Measurements from ENCODE around the gene ADIG. TPM values are rescaled to one million over a fixed set of nuclear protein-coding genes. Genes with fewer than 3 reads are reported as not detected.

ADIG gene
- total and polyA plus RNA-seq, 2 of the 13 experiments (the other 11 are each of a cell fraction or from before 2014, with no cell fraction given): 0.15 TPM; not detected in 1

- ChIA-PET CTCF (ENCODE audit: low intra/inter-chr PET ratio, low total read pairs) (no interaction called here), POLR2A (interaction anchor here (1.2 kb wide), 1 partner anchor 19 kb away, joined by 3 read pairs; no protein-coding TSS in a partner anchor)
- no peaks in the 10 kb centered on the region for H3K36me3 ChIP-seq (replicated peaks in 1 of 2; ENCODE audit: control insufficient read depth in 1 of 2, insufficient read depth in 2 of 2, low read length in 2 of 2)
- in situ Hi-C loops (cut with HindIII; ENCODE audit: extremely low pct_ligation_motif_present, low pct_unique_long_range_greater_than_20kb): no loop called here
- DNase-seq (ENCODE audit: low spot score) (peak; percentile 96), FAIRE-seq (peak; percentile 97), ATAC-seq (peak; percentile 94)
- peak overlapping the region; percentile 25 for H3K9ac ChIP-seq (ENCODE audit: insufficient read depth, low read depth, low read length)
- H4K20me1 ChIP-seq (ENCODE audit: insufficient read depth, low read length): no peaks in the 10 kb centered on the region
- peak overlapping the region; percentile 77 for H3K4me2 ChIP-seq (ENCODE audit: low read depth, low read length)
- no peaks in the 10 kb centered on the region for H3K9me3 ChIP-seq (ENCODE audit: low read length)
- peak overlapping the region; percentile 67 for H3K27ac ChIP-seq (ENCODE audit: extremely low read length, insufficient read depth, low read length)
- no peaks in the 10 kb centered on the region for H3K79me2 ChIP-seq (ENCODE audit: insufficient read depth, low read length)
- peaks cover 54% of the 10 kb centered on the region for H3K4me1 ChIP-seq (ENCODE audit: insufficient read depth, low read length)
- BruUV-seq (replicated peaks): TSS peak; percentile 61
- intact Hi-C loops (cut with micrococcal nuclease; ENCODE audit: unreplicated experiment): loop anchor here (1.0 kb wide), 1 partner anchor 20 kb away; no protein-coding TSS in a partner anchor
- peaks cover 0 to 1% of the 10 kb centered on the region in 2 experiments; a peak in 3 of 5 replicates for H3K27me3 ChIP-seq (ENCODE audit: control insufficient read depth in 1 of 2, insufficient read depth in 2 of 2, low read length in 2 of 2)
- 23% methylated on average over 10 of the region's 10 CpGs for WGBS (ENCODE audit: low lambda C conversion rate)
- H2AFZ ChIP-seq (ENCODE audit: low read length): peak overlapping the region; percentile 78
- H3K4me3 ChIP-seq (replicated peaks in 1 of 3; ENCODE audit: insufficient read depth in 1 of 3, low read depth in 2 of 3, low read length in 3 of 3): peak overlapping the region in 1 of 3 experiments; percentile 40; a peak in 2 of 6 replicates
- TF ChIP-seq E2F2 (CRISPR knock-in tag; IDR thresholded peaks at IDR 0.05; ENCODE audit: borderline replicate concordance) (no peak), ATF7-NPFF (CRISPR knock-in tag; IDR thresholded peaks at IDR 0.05; ENCODE audit: low read depth) (no peak), ZNF850 (CRISPR knock-in tag; conservative IDR thresholded peaks at IDR 0.05) (no peak), DMAP1 (CRISPR knock-in tag; IDR thresholded peaks at IDR 0.05) (peak; percentile 49), ZNF703 (CRISPR knock-in tag; IDR thresholded peaks at IDR 0.05; ENCODE audit: borderline replicate concordance) (no peak), ZNF264 (CRISPR knock-in tag; IDR thresholded peaks at IDR 0.05) (peak; percentile 89; the same call in 1 of the 2 replicates), ZNF616 (CRISPR knock-in tag; IDR thresholded peaks at IDR 0.05; ENCODE audit: low read depth) (no peak), ZNF280B (CRISPR knock-in tag; IDR thresholded peaks at IDR 0.05; ENCODE audit: borderline replicate concordance) (peak; percentile 8; the same call in 1 of the 2 replicates), ZFX (CRISPR knock-in tag; IDR thresholded peaks at IDR 0.05; ENCODE audit: low read depth) (peak; percentile 94), ZNF512 (CRISPR knock-in tag; IDR thresholded peaks at IDR 0.05) (peak; percentile 72; the same call in 1 of the 2 replicates), TFE3 (CRISPR knock-in tag; IDR thresholded peaks at IDR 0.05) (peak; percentile 77), THAP11 (CRISPR knock-in tag; IDR thresholded peaks at IDR 0.05) (peak; percentile 51), ZNF781 (CRISPR knock-in tag; IDR thresholded peaks at IDR 0.05; ENCODE audit: borderline replicate concordance, not compliant biosample characterization) (no peak), ZNF549 (CRISPR knock-in tag; IDR thresholded peaks at IDR 0.05) (no peak), ZNF772 (CRISPR knock-in tag; IDR thresholded peaks at IDR 0.05) (peak; percentile 92), DPF2 (CRISPR knock-in tag; IDR thresholded peaks at IDR 0.05; ENCODE audit: borderline replicate concordance, low read depth) (peak; percentile 95)
Observed at GRCh38 chr20:38585404-38586180, 4.6 kb downstream of the ADIG start.

All from HepG2 (cell line).